Transverse colon (tissue), 4 donors: ENCODE results near the gene RIPK3. TPM values are rescaled to one million over a fixed set of nuclear protein-coding genes. Genes with fewer than 3 reads are reported as not detected.

ENCODE experiments used
- DNase-seq: peaks from one replicate; pipeline ENCODE4 v3.0.0-alpha.2; 2019
- H3K27ac ChIP-seq, 4 donors: fragments of 200-600 bp; sonication (generic); 2 replicates each; pipeline ENCODE4 v1.5.1; 2016 to 2018; ENCODE audit warnings: inconsistent platforms in 4 of 4
- H3K27me3 ChIP-seq: fragments of 200-600 bp; sonication (generic); 2 replicates; pipeline ENCODE4 v1.5.1; 2017; ENCODE audit warnings: inconsistent platforms
- H3K36me3 ChIP-seq, 4 donors: fragments of 200-600 bp; sonication (generic); 2 replicates each; pipeline ENCODE4 v1.5.1; 2017 to 2019; ENCODE audit warnings: inconsistent platforms in 4 of 4
- H3K4me1 ChIP-seq, 4 donors: fragments of 200-600 bp; sonication (generic); 2 replicates each; pipeline ENCODE4 v1.5.1; 2017 to 2020; ENCODE audit warnings: inconsistent platforms in 4 of 4
- H3K4me3 ChIP-seq, 4 donors: fragments of 200-600 bp; sonication (generic); 1 replicate in 1 of 4; 2 replicates in 3 of 4; pipeline versions ENCODE4 v1.5.1 to v1.6.1; 2017 to 2019; ENCODE audit warnings: inconsistent platforms in 4 of 4
- H3K9me3 ChIP-seq, 2 donors: fragments of 200-600 bp; sonication (generic); 2 replicates each; pipeline ENCODE4 v1.5.1; 2017 to 2019; ENCODE audit warnings: inconsistent platforms in 2 of 2
- EP300 ChIP-seq: sonication (generic); formaldehyde crosslinking; IDR thresholded peaks from one replicate; pipeline ENCODE4 v1.6.1; 2017; ENCODE audit warnings: antibody characterized with exemption, low read depth
- POLR2A ChIP-seq: fragments of 450-650 bp; IDR thresholded peaks from one replicate; pipeline ENCODE4 v1.6.1; 2016; ENCODE audit warnings: antibody characterized with exemption, mild to moderate bottlenecking, moderate library complexity
- POLR2AphosphoS5 ChIP-seq, 3 donors: sonication (generic); formaldehyde crosslinking; IDR thresholded peaks; one replicate each; pipeline ENCODE4 v1.6.1; 2016; ENCODE audit warnings: antibody characterized with exemption in 3 of 3
- WGBS, 2 donors: methylation state at CpG; one replicate each; pipeline ENCODE4 v1.1.5; 2018; ENCODE audit warnings: low coverage in 1 of 2; 5-methylcytosine and 5-hydroxymethylcytosine counted together
- in situ Hi-C, 4 donors: fragments of 200-750 bp; cut with MboI; loops; one replicate each; pipeline versions ENCODE4 v1.15.0 to v1.15.1; 2017; ENCODE audit warnings: low sequenced_read_pairs in 3 of 4, low pct_ligation_motif_present in 1 of 4, low pct_unique_long_range_greater_than_20kb in 1 of 4
- intact Hi-C: fragments of 100-400 bp; cut with DNase I; formaldehyde crosslinking; loops from one replicate; pipeline ENCODE4 v1.15.1; 2023; ENCODE audit warnings: low total_unique reads
- total RNA-seq, 4 donors: library from RNA; depleted of rRNA; stranded (reverse); fragments of >200 nt; gene quantifications; one replicate each; pipeline ENCODE4 v1.1.0, GENCODE V29; 2016
- TF ChIP-seq, protein P1 (sequence below), 5 experiments: fragments of 200-600 bp in 3 of 5; fragments of 450-650 bp in 2 of 5; sonication (generic) in 3 of 5; IDR thresholded peaks; 1 replicate in 2 of 5; 2 replicates in 3 of 5; pipeline ENCODE4 v1.5.1; 2016 to 2017; ENCODE audit warnings: antibody characterized with exemption in 5 of 5, inconsistent platforms in 3 of 5, mild to moderate bottlenecking in 2 of 5, moderate library complexity in 1 of 5

The RIPK3 gene
- total RNA-seq, 4 donors from 2014 or later, result 19.3 to 156 (median 53.6) TPM

DNA sequence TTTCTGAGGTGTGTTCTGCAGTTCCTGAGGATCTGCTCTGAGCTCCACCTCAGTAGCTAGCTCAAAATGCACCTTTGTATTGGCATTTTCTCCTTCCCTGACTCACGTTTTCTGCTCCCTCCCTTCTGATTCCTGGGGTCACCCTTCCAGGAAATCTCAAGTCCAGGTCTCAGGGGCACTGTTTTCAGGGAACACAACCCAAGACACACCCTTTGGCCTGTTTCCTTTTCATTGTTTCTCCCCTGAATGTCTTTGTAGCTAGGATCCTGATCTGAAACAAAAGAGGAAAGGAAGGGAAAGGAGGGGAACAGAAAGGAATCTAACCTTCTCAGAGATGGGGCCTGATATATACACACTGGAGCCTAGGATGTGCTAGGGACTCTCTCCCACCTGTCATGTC lies 7.3 kb upstream of the RIPK3 start:
- WGBS, 2 donors, result 15% methylated on average over 1 of the region's 1 CpG; no CpG with 5 or more reads in 1 of the 2 donors
- intact Hi-C loops, result no loop called here
- Histone ChIP-seq H3K27ac (no peak overlapping the region), H3K4me1 (peaks cover 0 to 6% (median 0%) of the 10 kb centered on the region in 4 donors), H3K27me3 (peaks cover 4% of the 10 kb centered on the region), H3K36me3 (no peaks in the 10 kb centered on the region), H3K4me3 (no peak overlapping the region), H3K9me3 (no peaks in the 10 kb centered on the region)
- no peak for TF ChIP-seq POLR2A
- no peak for TF ChIP-seq POLR2AphosphoS5 (IDR thresholded peaks at IDR 0.05)
- TF ChIP-seq, protein P1, sequence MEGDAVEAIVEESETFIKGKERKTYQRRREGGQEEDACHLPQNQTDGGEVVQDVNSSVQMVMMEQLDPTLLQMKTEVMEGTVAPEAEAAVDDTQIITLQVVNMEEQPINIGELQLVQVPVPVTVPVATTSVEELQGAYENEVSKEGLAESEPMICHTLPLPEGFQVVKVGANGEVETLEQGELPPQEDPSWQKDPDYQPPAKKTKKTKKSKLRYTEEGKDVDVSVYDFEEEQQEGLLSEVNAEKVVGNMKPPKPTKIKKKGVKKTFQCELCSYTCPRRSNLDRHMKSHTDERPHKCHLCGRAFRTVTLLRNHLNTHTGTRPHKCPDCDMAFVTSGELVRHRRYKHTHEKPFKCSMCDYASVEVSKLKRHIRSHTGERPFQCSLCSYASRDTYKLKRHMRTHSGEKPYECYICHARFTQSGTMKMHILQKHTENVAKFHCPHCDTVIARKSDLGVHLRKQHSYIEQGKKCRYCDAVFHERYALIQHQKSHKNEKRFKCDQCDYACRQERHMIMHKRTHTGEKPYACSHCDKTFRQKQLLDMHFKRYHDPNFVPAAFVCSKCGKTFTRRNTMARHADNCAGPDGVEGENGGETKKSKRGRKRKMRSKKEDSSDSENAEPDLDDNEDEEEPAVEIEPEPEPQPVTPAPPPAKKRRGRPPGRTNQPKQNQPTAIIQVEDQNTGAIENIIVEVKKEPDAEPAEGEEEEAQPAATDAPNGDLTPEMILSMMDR (IDR thresholded peaks at IDR 0.05), result no peak
- no peak for TF ChIP-seq EP300
- no peak for DNase-seq
- in situ Hi-C loops, result loop anchor here in 1 of 4 donors (25.0 kb wide), 1 partner anchor 90 kb away; the partner anchor contains the start of genes CBLN3, KHNYN and SDR39U1

GRCh38 chr14:24343795-24344660 lies 4.2 kb upstream of the RIPK3 start:
- in situ Hi-C loops, result loop anchor here in 1 of 4 donors (25.0 kb wide), 1 partner anchor 93 kb away; the partner anchor contains the start of genes CBLN3, KHNYN and SDR39U1

GRCh38 chr14:24342889-24343288 lies 3.1 kb upstream of the RIPK3 start:
- WGBS, 2 donors, result 83 to 85% methylated on average over 4 of the region's 4 CpGs
- H3K27me3 ChIP-seq, result no peaks in the 10 kb centered on the region
- intact Hi-C loops (no loop called here), in situ Hi-C loops (loop anchor here in 1 of 4 donors (25.0 kb wide), 1 partner anchor 94 kb away; the partner anchor contains the start of genes CBLN3, KHNYN and SDR39U1)
- no peak for TF ChIP-seq POLR2A
- TF ChIP-seq, protein P1 (IDR thresholded peaks at IDR 0.05), result no peak
- TF ChIP-seq POLR2AphosphoS5 (IDR thresholded peaks at IDR 0.05), result no peak
- TF ChIP-seq EP300, result no peak
- H3K4me3 ChIP-seq, result no peak overlapping the region
- DNase-seq, result no peak
- H3K4me1 ChIP-seq, result peaks cover 0 to 15% (median 5%) of the 10 kb centered on the region in 4 donors
- no peak overlapping the region for H3K27ac ChIP-seq
- H3K36me3 ChIP-seq, result no peaks in the 10 kb centered on the region
- H3K9me3 ChIP-seq, result no peaks in the 10 kb centered on the region

More at GRCh38 chr14:24343795-24344660, 4.2 kb upstream of the RIPK3 start:
- intact Hi-C loops, result no loop called here
- Histone ChIP-seq H3K36me3 (no peaks in the 10 kb centered on the region), H3K27ac (no peak overlapping the region), H3K27me3 (no peaks in the 10 kb centered on the region), H3K4me3 (no peak overlapping the region), H3K9me3 (no peaks in the 10 kb centered on the region), H3K4me1 (peaks cover 0 to 6% (median 1%) of the 10 kb centered on the region in 4 donors)
- WGBS, 2 donors, result 67 to 69% methylated on average over 3 to 7 of the region's 7 CpGs
- TF ChIP-seq, protein P1 (IDR thresholded peaks at IDR 0.05), result no peak
- TF ChIP-seq POLR2AphosphoS5 (IDR thresholded peaks at IDR 0.05) (no peak), EP300 (no peak), POLR2A (no peak)
- no peak for DNase-seq

DNA sequence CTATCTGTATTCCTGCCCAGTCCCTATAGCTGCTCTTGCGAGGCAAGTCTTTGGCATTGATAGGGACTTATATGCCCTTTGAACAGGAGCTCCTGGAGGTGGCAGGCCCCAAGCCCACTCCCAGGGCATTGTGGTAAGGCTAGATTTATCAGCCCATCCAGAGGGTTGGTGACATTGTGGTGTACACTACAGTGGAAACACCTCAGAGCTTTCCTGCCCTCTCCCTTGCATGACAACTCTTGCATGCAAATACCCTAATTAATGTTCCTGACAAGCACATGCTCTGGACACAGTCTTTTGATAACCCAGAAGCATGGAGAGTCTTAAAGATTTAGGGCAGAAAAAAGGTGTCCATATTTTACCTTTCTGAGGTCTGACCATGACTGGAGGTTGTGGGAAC lies 815 bp upstream of the RIPK3 start:
- H3K9me3 ChIP-seq, result no peaks in the 10 kb centered on the region
- intact Hi-C loops (no loop called here), in situ Hi-C loops (loop anchor here in 1 of 4 donors (25.0 kb wide), 1 partner anchor 97 kb away; the partner anchor contains the start of genes CBLN3, KHNYN and SDR39U1)
- peaks cover 0 to 4% (median 0%) of the 10 kb centered on the region in 4 donors for H3K36me3 ChIP-seq
- H3K27ac ChIP-seq, result no peak overlapping the region
- TF ChIP-seq, protein P1 (IDR thresholded peaks at IDR 0.05), result no peak
- TF ChIP-seq POLR2AphosphoS5 (IDR thresholded peaks at IDR 0.05), result no peak
- no peak for TF ChIP-seq POLR2A
- H3K4me1 ChIP-seq, result peaks cover 0 to 15% (median 5%) of the 10 kb centered on the region in 4 donors
- H3K4me3 ChIP-seq, result no peak overlapping the region
- no peaks in the 10 kb centered on the region for H3K27me3 ChIP-seq
- no peak for DNase-seq
- WGBS, 2 donors, result 61% methylated on average over 1 of the region's 1 CpG; no CpG with 5 or more reads in 1 of the 2 donors
